Transverse colon (tissue), 4 donors: ENCODE measurements around the gene AFAP1L2. TPM values are rescaled to one million over a fixed set of nuclear protein-coding genes. Genes with fewer than 3 reads are reported as not detected.

Source experiments
- DNase-seq: peaks from one replicate; pipeline ENCODE4 v3.0.0-alpha.2; 2019
- H3K27ac ChIP-seq, 4 donors: fragments of 200-600 bp; sonication (generic); 2 replicates each; pipeline ENCODE4 v1.5.1; 2016 to 2018; ENCODE audit warnings: inconsistent platforms in 4 of 4
- H3K27me3 ChIP-seq: fragments of 200-600 bp; sonication (generic); 2 replicates; pipeline ENCODE4 v1.5.1; 2017; ENCODE audit warnings: inconsistent platforms
- H3K36me3 ChIP-seq, 4 donors: fragments of 200-600 bp; sonication (generic); 2 replicates each; pipeline ENCODE4 v1.5.1; 2017 to 2019; ENCODE audit warnings: inconsistent platforms in 4 of 4
- H3K4me1 ChIP-seq, 4 donors: fragments of 200-600 bp; sonication (generic); 2 replicates each; pipeline ENCODE4 v1.5.1; 2017 to 2020; ENCODE audit warnings: inconsistent platforms in 4 of 4
- H3K4me3 ChIP-seq, 4 donors: fragments of 200-600 bp; sonication (generic); 1 replicate in 1 of 4; 2 replicates in 3 of 4; pipeline versions ENCODE4 v1.5.1 to v1.6.1; 2017 to 2019; ENCODE audit warnings: inconsistent platforms in 4 of 4
- H3K9me3 ChIP-seq, 2 donors: fragments of 200-600 bp; sonication (generic); 2 replicates each; pipeline ENCODE4 v1.5.1; 2017 to 2019; ENCODE audit warnings: inconsistent platforms in 2 of 2
- EP300 ChIP-seq: sonication (generic); formaldehyde crosslinking; IDR thresholded peaks from one replicate; pipeline ENCODE4 v1.6.1; 2017; ENCODE audit warnings: antibody characterized with exemption, low read depth
- POLR2A ChIP-seq: fragments of 450-650 bp; IDR thresholded peaks from one replicate; pipeline ENCODE4 v1.6.1; 2016; ENCODE audit warnings: antibody characterized with exemption, mild to moderate bottlenecking, moderate library complexity
- POLR2AphosphoS5 ChIP-seq, 3 donors: sonication (generic); formaldehyde crosslinking; IDR thresholded peaks; one replicate each; pipeline ENCODE4 v1.6.1; 2016; ENCODE audit warnings: antibody characterized with exemption in 3 of 3
- WGBS, 2 donors: methylation state at CpG; one replicate each; pipeline ENCODE4 v1.1.5; 2018; ENCODE audit warnings: low coverage in 1 of 2; 5-methylcytosine and 5-hydroxymethylcytosine counted together
- in situ Hi-C, 4 donors: fragments of 200-750 bp; cut with MboI; loops; one replicate each; pipeline versions ENCODE4 v1.15.0 to v1.15.1; 2017; ENCODE audit warnings: low sequenced_read_pairs in 3 of 4, low pct_ligation_motif_present in 1 of 4, low pct_unique_long_range_greater_than_20kb in 1 of 4
- intact Hi-C: fragments of 100-400 bp; cut with DNase I; formaldehyde crosslinking; loops from one replicate; pipeline ENCODE4 v1.15.1; 2023; ENCODE audit warnings: low total_unique reads
- total RNA-seq, 4 donors: library from RNA; depleted of rRNA; stranded (reverse); fragments of >200 nt; gene quantifications; one replicate each; pipeline ENCODE4 v1.1.0, GENCODE V29; 2016
- TF ChIP-seq, protein P1 (sequence below), 5 experiments: fragments of 200-600 bp in 3 of 5; fragments of 450-650 bp in 2 of 5; sonication (generic) in 3 of 5; IDR thresholded peaks; 1 replicate in 2 of 5; 2 replicates in 3 of 5; pipeline ENCODE4 v1.5.1; 2016 to 2017; ENCODE audit warnings: antibody characterized with exemption in 5 of 5, inconsistent platforms in 3 of 5, mild to moderate bottlenecking in 2 of 5, moderate library complexity in 1 of 5

Gene AFAP1L2
- total RNA-seq, 4 donors from 2014 or later = 12.2 to 42.6 (median 13.2) TPM

DNA sequence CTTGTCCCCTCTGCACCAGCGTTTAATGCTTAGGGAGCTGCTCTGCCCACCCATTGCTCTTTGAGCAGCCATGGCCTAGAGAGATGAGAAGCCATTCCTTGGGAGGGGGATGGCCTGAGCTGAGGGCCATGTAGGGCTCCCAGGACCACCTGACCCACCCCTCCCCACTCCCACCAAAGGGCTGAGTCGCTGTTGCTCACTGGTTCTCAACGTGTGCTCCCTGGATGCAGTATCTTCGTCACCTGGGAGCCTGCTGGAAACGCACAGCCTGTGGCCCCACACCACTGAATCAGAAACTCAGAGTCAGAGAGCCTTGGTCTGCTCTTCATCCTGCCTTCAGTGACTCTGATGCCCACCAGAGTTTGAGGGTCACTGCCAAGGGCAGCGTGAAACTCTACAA, 128.2 kb downstream of the AFAP1L2 start:
- Histone ChIP-seq H3K27me3 (peaks cover 12% of the 10 kb centered on the region), H3K4me3 (no peak overlapping the region), H3K4me1 (peaks cover 0 to 12% (median 7%) of the 10 kb centered on the region in 4 donors), H3K27ac (no peak overlapping the region), H3K9me3 (no peaks in the 10 kb centered on the region), H3K36me3 (no peaks in the 10 kb centered on the region)
- DNase-seq = no peak
- no peak for TF ChIP-seq POLR2AphosphoS5 (IDR thresholded peaks at IDR 0.05)
- TF ChIP-seq, protein P1, sequence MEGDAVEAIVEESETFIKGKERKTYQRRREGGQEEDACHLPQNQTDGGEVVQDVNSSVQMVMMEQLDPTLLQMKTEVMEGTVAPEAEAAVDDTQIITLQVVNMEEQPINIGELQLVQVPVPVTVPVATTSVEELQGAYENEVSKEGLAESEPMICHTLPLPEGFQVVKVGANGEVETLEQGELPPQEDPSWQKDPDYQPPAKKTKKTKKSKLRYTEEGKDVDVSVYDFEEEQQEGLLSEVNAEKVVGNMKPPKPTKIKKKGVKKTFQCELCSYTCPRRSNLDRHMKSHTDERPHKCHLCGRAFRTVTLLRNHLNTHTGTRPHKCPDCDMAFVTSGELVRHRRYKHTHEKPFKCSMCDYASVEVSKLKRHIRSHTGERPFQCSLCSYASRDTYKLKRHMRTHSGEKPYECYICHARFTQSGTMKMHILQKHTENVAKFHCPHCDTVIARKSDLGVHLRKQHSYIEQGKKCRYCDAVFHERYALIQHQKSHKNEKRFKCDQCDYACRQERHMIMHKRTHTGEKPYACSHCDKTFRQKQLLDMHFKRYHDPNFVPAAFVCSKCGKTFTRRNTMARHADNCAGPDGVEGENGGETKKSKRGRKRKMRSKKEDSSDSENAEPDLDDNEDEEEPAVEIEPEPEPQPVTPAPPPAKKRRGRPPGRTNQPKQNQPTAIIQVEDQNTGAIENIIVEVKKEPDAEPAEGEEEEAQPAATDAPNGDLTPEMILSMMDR (IDR thresholded peaks at IDR 0.05) = no peak
- no peak for TF ChIP-seq EP300
- TF ChIP-seq POLR2A = no peak
- in situ Hi-C loops (no loop called here), intact Hi-C loops (no loop called here)
- WGBS, 2 donors = 84% methylated on average over 6 of the region's 6 CpGs; no CpG with 5 or more reads in 1 of the 2 donors

DNA sequence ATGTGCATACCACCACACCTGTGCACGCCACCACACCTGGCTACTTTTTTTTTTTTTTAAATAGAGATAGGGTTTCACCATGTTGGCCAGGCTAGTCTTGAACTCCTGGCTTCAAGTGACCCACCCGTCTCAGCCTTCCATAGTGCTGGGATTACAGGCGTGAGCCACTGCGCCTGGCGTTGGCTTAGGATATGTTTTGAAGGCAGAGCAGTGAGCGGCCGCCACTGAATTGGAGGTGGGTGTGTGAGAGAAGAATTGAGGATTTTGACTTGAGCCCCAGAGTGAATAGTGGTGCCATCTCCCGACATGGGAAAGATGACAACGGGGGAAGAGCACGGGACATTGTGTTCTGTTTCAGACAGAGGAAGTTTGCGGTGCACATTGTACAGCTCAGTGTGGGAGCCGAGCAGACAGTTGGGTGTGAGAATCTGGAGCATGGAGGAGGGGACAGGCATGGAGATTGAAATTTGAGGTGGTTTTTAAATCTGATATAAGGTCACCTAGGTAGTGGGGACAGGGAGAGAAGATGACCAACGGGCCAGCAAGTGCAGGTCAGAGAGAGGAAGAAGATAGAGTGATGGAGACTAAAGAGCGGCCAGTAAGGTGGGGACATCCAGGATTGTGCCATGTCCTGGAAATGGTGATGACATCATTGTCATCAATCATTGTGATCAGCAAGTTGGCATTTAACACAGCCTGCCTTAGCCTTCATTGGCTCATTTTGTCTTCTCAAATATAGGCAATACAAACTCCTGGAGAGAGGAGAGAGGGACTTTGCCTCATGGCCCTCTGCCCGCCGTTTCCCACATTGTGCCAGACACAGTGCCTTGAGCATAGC, 129.5 kb downstream of the AFAP1L2 start:
- TF ChIP-seq EP300 (no peak), POLR2AphosphoS5 (IDR thresholded peaks at IDR 0.05) (no peak), POLR2A (no peak)
- TF ChIP-seq, protein P1 (IDR thresholded peaks at IDR 0.05) = no peak
- Histone ChIP-seq H3K4me1 (peaks cover 0 to 18% (median 10%) of the 10 kb centered on the region in 4 donors), H3K27me3 (peaks cover 12% of the 10 kb centered on the region), H3K9me3 (no peaks in the 10 kb centered on the region), H3K36me3 (no peaks in the 10 kb centered on the region), H3K27ac (no peak overlapping the region), H3K4me3 (no peak overlapping the region)
- WGBS, 2 donors = 88 to 90% methylated on average over 11 to 16 of the region's 16 CpGs
- DNase-seq = no peak
- intact Hi-C loops = no loop called here
- in situ Hi-C loops = no loop called here

DNA sequence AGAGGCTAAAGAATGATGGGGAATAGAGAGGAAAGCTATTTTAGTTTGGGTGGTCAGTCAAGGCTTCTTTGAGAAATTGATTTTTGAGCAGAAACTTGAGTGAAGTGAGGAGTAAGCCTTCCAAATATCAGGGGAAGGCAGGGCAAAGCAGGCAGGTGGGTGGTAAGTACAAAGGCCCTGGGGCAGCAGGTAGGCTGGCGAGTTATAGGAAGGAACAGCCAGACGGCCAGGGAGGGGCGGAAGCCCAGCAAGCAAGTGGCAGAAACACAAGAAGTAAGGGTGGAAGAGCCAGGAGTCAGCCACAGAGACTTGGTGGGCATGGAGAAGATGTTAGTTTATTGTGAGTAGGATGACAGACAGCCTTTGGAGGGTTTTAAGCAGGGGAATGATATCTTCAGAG, 130.4 kb downstream of the AFAP1L2 start:
- TF ChIP-seq POLR2A (no peak), EP300 (no peak), POLR2AphosphoS5 (IDR thresholded peaks at IDR 0.05) (no peak)
- TF ChIP-seq, protein P1 (IDR thresholded peaks at IDR 0.05) = no peak
- no peak overlapping the region for H3K4me3 ChIP-seq
- DNase-seq = no peak
- in situ Hi-C loops (no loop called here), intact Hi-C loops (no loop called here)
- H3K36me3 ChIP-seq = no peaks in the 10 kb centered on the region
- H3K9me3 ChIP-seq = no peaks in the 10 kb centered on the region
- H3K27ac ChIP-seq = no peak overlapping the region
- H3K27me3 ChIP-seq = peaks cover 12% of the 10 kb centered on the region
- 91% methylated on average over 3 of the region's 3 CpGs; no CpG with 5 or more reads in 1 of the 2 donors for WGBS, 2 donors
- H3K4me1 ChIP-seq = peaks cover 0 to 18% (median 10%) of the 10 kb centered on the region in 4 donors

DNA sequence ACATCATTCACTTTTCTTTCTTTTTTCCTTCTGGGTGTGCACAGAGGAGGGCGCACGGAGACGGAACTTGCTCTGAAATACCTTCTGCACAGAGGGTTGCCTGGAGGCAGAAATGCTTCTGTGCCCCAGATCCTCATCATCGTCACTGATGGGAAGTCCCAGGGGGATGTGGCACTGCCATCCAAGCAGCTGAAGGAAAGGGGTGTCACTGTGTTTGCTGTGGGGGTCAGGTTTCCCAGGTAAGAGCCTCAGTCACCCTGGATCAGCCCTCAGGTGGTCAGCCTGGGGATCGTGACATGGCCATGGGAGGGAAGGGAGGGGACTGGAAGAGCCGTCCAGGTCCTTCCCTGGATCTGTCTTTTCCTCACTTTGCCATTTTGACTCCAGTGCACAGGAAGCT, 131.6 kb downstream of the AFAP1L2 start:
- H3K9me3 ChIP-seq = no peaks in the 10 kb centered on the region
- no peak for DNase-seq
- intact Hi-C loops = no loop called here
- H3K4me1 ChIP-seq = peaks cover 0 to 18% (median 10%) of the 10 kb centered on the region in 4 donors
- WGBS, 2 donors = 89% methylated on average over 6 of the region's 6 CpGs; no CpG with 5 or more reads in 1 of the 2 donors
- H3K27me3 ChIP-seq = peaks cover 12% of the 10 kb centered on the region
- H3K4me3 ChIP-seq = no peak overlapping the region
- H3K36me3 ChIP-seq = no peaks in the 10 kb centered on the region
- no peak for TF ChIP-seq EP300
- TF ChIP-seq, protein P1 (IDR thresholded peaks at IDR 0.05) = no peak
- TF ChIP-seq POLR2A = no peak
- TF ChIP-seq POLR2AphosphoS5 (IDR thresholded peaks at IDR 0.05) = no peak
- in situ Hi-C loops = no loop called here
- no peak overlapping the region for H3K27ac ChIP-seq
